ENCODE measurements around the gene CCDC85B. TPM values are rescaled to one million over a fixed set of nuclear protein-coding genes. Genes with fewer than 3 reads are reported as not detected.

The CCDC85B gene
- total and polyA plus RNA-seq, 2 of the 13 experiments (the other 11 are each of a cell fraction or from before 2014, with no cell fraction given): 8.2 to 19.5 TPM

DNA sequence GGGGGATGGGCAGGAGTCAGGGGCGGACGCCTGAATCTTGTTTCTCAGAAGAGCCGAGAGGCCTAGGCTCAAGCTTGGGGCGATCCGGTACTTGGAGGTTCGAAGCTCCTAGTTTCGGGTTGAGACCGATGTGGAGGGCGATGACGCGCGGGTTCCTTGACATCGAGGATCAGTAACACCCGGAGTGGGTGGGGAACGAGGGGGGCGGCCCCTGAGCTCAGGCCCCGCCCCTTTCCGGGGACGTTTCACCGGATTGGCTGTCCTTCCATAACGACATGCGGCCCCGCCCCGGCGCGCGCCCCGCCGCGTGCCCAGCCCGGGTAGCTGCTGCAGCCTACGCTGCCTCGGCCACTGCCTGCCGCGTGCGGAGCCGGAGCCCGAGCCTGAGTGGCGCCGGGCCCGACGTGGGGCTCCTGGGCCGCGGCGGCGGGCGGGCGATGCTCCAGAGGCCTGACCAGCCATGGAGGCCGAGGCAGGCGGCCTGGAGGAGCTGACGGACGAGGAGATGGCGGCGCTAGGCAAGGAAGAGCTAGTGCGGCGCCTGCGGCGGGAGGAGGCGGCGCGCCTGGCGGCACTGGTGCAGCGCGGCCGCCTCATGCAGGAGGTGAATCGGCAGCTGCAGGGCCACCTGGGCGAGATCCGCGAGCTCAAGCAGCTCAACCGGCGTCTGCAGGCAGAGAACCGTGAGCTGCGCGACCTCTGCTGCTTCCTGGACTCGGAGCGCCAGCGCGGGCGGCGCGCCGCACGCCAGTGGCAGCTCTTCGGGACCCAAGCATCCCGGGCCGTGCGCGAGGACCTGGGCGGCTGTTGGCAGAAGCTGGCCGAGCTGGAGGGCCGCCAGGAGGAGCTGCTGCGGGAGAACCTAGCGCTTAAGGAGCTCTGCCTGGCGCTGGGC is at the start of gene CCDC85B (continued):
- TF ChIP-seq RAD51 (IDR thresholded peaks at IDR 0.05; ENCODE audit: borderline replicate concordance) (no peak), ZNF510 (CRISPR knock-in tag; IDR thresholded peaks at IDR 0.05; ENCODE audit: low read depth) (no peak; the same call in 1 of the 2 replicates), PHF5A (CRISPR knock-in tag; IDR thresholded peaks at IDR 0.05; ENCODE audit: low read depth, unreplicated experiment) (no peak), SALL2 (CRISPR knock-in tag; IDR thresholded peaks at IDR 0.05) (peak; percentile 65), ZNF446 (CRISPR knock-in tag; IDR thresholded peaks at IDR 0.05) (peak; percentile 81), SRY (CRISPR knock-in tag; IDR thresholded peaks at IDR 0.05) (peak; percentile 95), TMF1 (CRISPR knock-in tag; IDR thresholded peaks at IDR 0.05; ENCODE audit: low read depth) (peak; percentile 97), ZSCAN20 (CRISPR knock-in tag; IDR thresholded peaks at IDR 0.05; ENCODE audit: borderline replicate concordance) (peak; percentile 85; the same call in 1 of the 2 replicates), ATM (IDR thresholded peaks at IDR 0.05; ENCODE audit: borderline replicate concordance) (no peak), ZNF775 (CRISPR knock-in tag; IDR thresholded peaks at IDR 0.05; ENCODE audit: borderline replicate concordance) (no peak)
- TF ChIP-seq, protein P1, sequence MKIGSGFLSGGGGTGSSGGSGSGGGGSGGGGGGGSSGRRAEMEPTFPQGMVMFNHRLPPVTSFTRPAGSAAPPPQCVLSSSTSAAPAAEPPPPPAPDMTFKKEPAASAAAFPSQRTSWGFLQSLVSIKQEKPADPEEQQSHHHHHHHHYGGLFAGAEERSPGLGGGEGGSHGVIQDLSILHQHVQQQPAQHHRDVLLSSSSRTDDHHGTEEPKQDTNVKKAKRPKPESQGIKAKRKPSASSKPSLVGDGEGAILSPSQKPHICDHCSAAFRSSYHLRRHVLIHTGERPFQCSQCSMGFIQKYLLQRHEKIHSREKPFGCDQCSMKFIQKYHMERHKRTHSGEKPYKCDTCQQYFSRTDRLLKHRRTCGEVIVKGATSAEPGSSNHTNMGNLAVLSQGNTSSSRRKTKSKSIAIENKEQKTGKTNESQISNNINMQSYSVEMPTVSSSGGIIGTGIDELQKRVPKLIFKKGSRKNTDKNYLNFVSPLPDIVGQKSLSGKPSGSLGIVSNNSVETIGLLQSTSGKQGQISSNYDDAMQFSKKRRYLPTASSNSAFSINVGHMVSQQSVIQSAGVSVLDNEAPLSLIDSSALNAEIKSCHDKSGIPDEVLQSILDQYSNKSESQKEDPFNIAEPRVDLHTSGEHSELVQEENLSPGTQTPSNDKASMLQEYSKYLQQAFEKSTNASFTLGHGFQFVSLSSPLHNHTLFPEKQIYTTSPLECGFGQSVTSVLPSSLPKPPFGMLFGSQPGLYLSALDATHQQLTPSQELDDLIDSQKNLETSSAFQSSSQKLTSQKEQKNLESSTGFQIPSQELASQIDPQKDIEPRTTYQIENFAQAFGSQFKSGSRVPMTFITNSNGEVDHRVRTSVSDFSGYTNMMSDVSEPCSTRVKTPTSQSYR (CRISPR knock-in tag; IDR thresholded peaks at IDR 0.05; ENCODE audit: borderline replicate concordance): no peak; the same call in 1 of the 2 replicates
- TF ChIP-seq, protein P2, sequence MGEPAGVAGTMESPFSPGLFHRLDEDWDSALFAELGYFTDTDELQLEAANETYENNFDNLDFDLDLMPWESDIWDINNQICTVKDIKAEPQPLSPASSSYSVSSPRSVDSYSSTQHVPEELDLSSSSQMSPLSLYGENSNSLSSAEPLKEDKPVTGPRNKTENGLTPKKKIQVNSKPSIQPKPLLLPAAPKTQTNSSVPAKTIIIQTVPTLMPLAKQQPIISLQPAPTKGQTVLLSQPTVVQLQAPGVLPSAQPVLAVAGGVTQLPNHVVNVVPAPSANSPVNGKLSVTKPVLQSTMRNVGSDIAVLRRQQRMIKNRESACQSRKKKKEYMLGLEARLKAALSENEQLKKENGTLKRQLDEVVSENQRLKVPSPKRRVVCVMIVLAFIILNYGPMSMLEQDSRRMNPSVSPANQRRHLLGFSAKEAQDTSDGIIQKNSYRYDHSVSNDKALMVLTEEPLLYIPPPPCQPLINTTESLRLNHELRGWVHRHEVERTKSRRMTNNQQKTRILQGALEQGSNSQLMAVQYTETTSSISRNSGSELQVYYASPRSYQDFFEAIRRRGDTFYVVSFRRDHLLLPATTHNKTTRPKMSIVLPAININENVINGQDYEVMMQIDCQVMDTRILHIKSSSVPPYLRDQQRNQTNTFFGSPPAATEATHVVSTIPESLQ (CRISPR knock-in tag; conservative IDR thresholded peaks at IDR 0.05): no peak
- TF ChIP-seq, protein P3, sequence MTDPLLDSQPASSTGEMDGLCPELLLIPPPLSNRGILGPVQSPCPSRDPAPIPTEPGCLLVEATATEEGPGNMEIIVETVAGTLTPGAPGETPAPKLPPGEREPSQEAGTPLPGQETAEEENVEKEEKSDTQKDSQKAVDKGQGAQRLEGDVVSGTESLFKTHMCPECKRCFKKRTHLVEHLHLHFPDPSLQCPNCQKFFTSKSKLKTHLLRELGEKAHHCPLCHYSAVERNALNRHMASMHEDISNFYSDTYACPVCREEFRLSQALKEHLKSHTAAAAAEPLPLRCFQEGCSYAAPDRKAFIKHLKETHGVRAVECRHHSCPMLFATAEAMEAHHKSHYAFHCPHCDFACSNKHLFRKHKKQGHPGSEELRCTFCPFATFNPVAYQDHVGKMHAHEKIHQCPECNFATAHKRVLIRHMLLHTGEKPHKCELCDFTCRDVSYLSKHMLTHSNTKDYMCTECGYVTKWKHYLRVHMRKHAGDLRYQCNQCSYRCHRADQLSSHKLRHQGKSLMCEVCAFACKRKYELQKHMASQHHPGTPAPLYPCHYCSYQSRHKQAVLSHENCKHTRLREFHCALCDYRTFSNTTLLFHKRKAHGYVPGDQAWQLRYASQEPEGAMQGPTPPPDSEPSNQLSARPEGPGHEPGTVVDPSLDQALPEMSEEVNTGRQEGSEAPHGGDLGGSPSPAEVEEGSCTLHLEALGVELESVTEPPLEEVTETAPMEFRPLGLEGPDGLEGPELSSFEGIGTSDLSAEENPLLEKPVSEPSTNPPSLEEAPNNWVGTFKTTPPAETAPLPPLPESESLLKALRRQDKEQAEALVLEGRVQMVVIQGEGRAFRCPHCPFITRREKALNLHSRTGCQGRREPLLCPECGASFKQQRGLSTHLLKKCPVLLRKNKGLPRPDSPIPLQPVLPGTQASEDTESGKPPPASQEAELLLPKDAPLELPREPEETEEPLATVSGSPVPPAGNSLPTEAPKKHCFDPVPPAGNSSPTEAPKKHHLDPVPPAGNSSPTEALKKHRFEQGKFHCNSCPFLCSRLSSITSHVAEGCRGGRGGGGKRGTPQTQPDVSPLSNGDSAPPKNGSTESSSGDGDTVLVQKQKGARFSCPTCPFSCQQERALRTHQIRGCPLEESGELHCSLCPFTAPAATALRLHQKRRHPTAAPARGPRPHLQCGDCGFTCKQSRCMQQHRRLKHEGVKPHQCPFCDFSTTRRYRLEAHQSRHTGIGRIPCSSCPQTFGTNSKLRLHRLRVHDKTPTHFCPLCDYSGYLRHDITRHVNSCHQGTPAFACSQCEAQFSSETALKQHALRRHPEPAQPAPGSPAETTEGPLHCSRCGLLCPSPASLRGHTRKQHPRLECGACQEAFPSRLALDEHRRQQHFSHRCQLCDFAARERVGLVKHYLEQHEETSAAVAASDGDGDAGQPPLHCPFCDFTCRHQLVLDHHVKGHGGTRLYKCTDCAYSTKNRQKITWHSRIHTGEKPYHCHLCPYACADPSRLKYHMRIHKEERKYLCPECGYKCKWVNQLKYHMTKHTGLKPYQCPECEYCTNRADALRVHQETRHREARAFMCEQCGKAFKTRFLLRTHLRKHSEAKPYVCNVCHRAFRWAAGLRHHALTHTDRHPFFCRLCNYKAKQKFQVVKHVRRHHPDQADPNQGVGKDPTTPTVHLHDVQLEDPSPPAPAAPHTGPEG (CRISPR knock-in tag; IDR thresholded peaks at IDR 0.05): peak; percentile 83
- TF ChIP-seq, protein P4, sequence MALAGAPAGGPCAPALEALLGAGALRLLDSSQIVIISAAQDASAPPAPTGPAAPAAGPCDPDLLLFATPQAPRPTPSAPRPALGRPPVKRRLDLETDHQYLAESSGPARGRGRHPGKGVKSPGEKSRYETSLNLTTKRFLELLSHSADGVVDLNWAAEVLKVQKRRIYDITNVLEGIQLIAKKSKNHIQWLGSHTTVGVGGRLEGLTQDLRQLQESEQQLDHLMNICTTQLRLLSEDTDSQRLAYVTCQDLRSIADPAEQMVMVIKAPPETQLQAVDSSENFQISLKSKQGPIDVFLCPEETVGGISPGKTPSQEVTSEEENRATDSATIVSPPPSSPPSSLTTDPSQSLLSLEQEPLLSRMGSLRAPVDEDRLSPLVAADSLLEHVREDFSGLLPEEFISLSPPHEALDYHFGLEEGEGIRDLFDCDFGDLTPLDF (CRISPR knock-in tag; IDR thresholded peaks at IDR 0.05): 0 out of 2 replicates have a peak, but pooled peaks have one; percentile 48
- TF ChIP-seq, protein P5, sequence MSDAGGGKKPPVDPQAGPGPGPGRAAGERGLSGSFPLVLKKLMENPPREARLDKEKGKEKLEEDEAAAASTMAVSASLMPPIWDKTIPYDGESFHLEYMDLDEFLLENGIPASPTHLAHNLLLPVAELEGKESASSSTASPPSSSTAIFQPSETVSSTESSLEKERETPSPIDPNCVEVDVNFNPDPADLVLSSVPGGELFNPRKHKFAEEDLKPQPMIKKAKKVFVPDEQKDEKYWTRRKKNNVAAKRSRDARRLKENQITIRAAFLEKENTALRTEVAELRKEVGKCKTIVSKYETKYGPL (CRISPR knock-in tag; IDR thresholded peaks at IDR 0.05): peak; percentile 40; the same call in 1 of the 2 replicates

All from HepG2 (cell line).